HCT116 (cell line): ENCODE results near the gene SUGCT. TPM values are rescaled to one million over a fixed set of nuclear protein-coding genes. Genes with fewer than 3 reads are reported as not detected.

Source experiments
- ATAC-seq: fragments of 200-7000 bp; cut with Tn5 transposase; 2 replicates; pipeline ENCODE4 v1.9.1; 2020; ENCODE audit warnings: mild to moderate bottlenecking, moderate library complexity
- BruUV-seq: library from RNA; stranded (reverse); fragments of 400-500 nt; replicated peaks from 2 replicates; lab custom pipeline; 2021; lab: Mats Ljungman, UMichigan
- CTCF ChIA-PET: fragments of 300-600 bp; sonication (Branson Sonifier 250); formaldehyde crosslinking; loops from one replicate; lab custom pipeline; 2021; ENCODE audit warnings: antibody characterized with exemption; lab: Charles Lee
- POLR2A ChIA-PET: fragments of 300-600, 350-600 bp; sonication (Branson Sonifier 250); formaldehyde crosslinking; loops from one replicate; lab custom pipeline; 2021; ENCODE audit warnings: antibody characterized with exemption; lab: Charles Lee
- RAD21 ChIA-PET, 2 experiments: fragments of 300-600 bp; sonication (Branson Sonifier 250); formaldehyde crosslinking; loops; one replicate each; lab custom pipeline; 2023; ENCODE audit warnings: low total read pairs in 2 of 2; ENCODE audit not compliant: uncharacterized antibody in 2 of 2, unreplicated experiment in 2 of 2, low non-redundant PET in 1 of 2; lab: Charles Lee
- DNase-seq: peaks from one replicate; pipeline ENCODE4 v3.0.0-alpha.2; 2010; ENCODE audit warnings: low read depth, low spot score
- H2AFZ ChIP-seq: fragments of 200-600 bp; shearing (Covaris generic), sonication (generic); 2 replicates; pipeline ENCODE4 v1.6.1; 2017; ENCODE audit warnings: low read depth, mixed run types, mixed read lengths, antibody characterized with exemption, low read length; ENCODE audit not compliant: poor library complexity, severe bottlenecking
- H3K27ac ChIP-seq: 2 replicates; pipeline ENCODE4 v1.5.1; 2012; ENCODE audit warnings: low read depth, low read length
- H3K27me3 ChIP-seq: fragments of 200-600 bp; sonication (generic); 2 replicates; pipeline ENCODE4 v1.6.1; 2016; ENCODE audit warnings: mixed run types, low read length, mixed read lengths; ENCODE audit not compliant: insufficient read depth
- H3K36me3 ChIP-seq, 2 experiments: fragments of 200-500 bp in 1 of 2; fragments of 200-600 bp in 1 of 2; sonication (Bioruptor generic) in 1 of 2; sonication (generic) in 1 of 2; 2 replicates each; pipeline versions ENCODE4 v1.5.1 to v1.6.1; 2014 to 2016; ENCODE audit warnings: low read length in 2 of 2, inconsistent platforms in 1 of 2, mixed read lengths in 1 of 2, mixed run types in 1 of 2; ENCODE audit not compliant: insufficient read depth in 2 of 2, control insufficient read depth in 1 of 2
- H3K4me1 ChIP-seq, 2 experiments: fragments of 200-600 bp in 1 of 2; sonication (generic) in 1 of 2; 2 replicates each; pipeline versions ENCODE4 v1.5.1 to v1.6.1; 2012 to 2017; ENCODE audit warnings: low read length in 2 of 2, inconsistent platforms in 1 of 2, mild to moderate bottlenecking in 1 of 2, mixed read lengths in 1 of 2, mixed run types in 1 of 2, moderate library complexity in 1 of 2; ENCODE audit not compliant: insufficient read depth in 2 of 2, control insufficient read depth in 1 of 2
- H3K4me2 ChIP-seq: fragments of 200-600 bp; sonication (generic); 2 replicates; pipeline ENCODE4 v1.6.1; 2017; ENCODE audit warnings: mixed run types, low read length, mixed read lengths
- H3K4me3 ChIP-seq, 2 experiments: fragments of 200-600 bp in 1 of 2; sonication (generic) in 1 of 2; replicated peaks in 1 of 2; 2 replicates each; pipeline ENCODE4 v1.5.1; 2011 to 2016; ENCODE audit warnings: low read length in 2 of 2, control low read depth in 1 of 2, low read depth in 1 of 2, mild to moderate bottlenecking in 1 of 2, mixed read lengths in 1 of 2, mixed run types in 1 of 2
- H3K79me2 ChIP-seq: fragments of 200-600 bp; sonication (generic); 2 replicates; pipeline ENCODE4 v1.6.1; 2017; ENCODE audit warnings: mild to moderate bottlenecking, mixed run types, low read length, moderate library complexity, mixed read lengths; ENCODE audit not compliant: insufficient read depth
- H3K9ac ChIP-seq: fragments of 200-600 bp; sonication (generic); 2 replicates; pipeline ENCODE4 v1.6.1; 2016; ENCODE audit warnings: low read length, mixed read lengths
- H3K9me2 ChIP-seq: fragments of 200-600 bp; sonication (generic), shearing (Covaris generic); 2 replicates; pipeline ENCODE4 v1.6.1; 2017; ENCODE audit warnings: mixed run types, mild to moderate bottlenecking, moderate library complexity; ENCODE audit not compliant: insufficient read depth
- H3K9me3 ChIP-seq, 2 experiments: fragments of 200-500 bp in 1 of 2; fragments of 200-600 bp in 1 of 2; sonication (Bioruptor generic) in 1 of 2; sonication (generic) in 1 of 2; 2 replicates each; pipeline ENCODE4 v1.6.1; 2014 to 2017; ENCODE audit warnings: low read length in 2 of 2, mixed read lengths in 2 of 2, inconsistent platforms in 1 of 2, low read depth in 1 of 2, mild to moderate bottlenecking in 1 of 2, mixed run types in 1 of 2, moderate library complexity in 1 of 2; ENCODE audit not compliant: control insufficient read depth in 1 of 2, insufficient read depth in 1 of 2
- H4K20me1 ChIP-seq: fragments of 200-600 bp; sonication (generic), shearing (Covaris generic); 2 replicates; pipeline ENCODE4 v1.6.1; 2017; ENCODE audit warnings: mixed run types, mild to moderate bottlenecking, moderate library complexity; ENCODE audit not compliant: insufficient read depth
- CBX3 ChIP-seq: IDR thresholded peaks from 2 replicates; pipeline ENCODE4 v1.6.1; 2012; ENCODE audit warnings: low read depth
- ELF1 ChIP-seq: IDR thresholded peaks from 2 replicates; pipeline ENCODE4 v1.6.1; 2012; ENCODE audit warnings: low read depth, borderline replicate concordance
- EZH2 ChIP-seq: fragments of 200-600 bp; sonication (generic); IDR thresholded peaks from 2 replicates; pipeline ENCODE4 v1.6.1; 2017; ENCODE audit warnings: antibody characterized with exemption, mixed run types
- EZH2phosphoT487 ChIP-seq: fragments of 200-600 bp; IDR thresholded peaks from 2 replicates; pipeline ENCODE4 v1.6.1; 2018; ENCODE audit warnings: antibody characterized with exemption, borderline replicate concordance
- FOSL1 ChIP-seq: IDR thresholded peaks from 2 replicates; pipeline ENCODE4 v1.6.1; 2012; ENCODE audit warnings: low read depth
- JUND ChIP-seq: IDR thresholded peaks from 2 replicates; pipeline ENCODE4 v1.6.1; 2012
- POLR2AphosphoS5 ChIP-seq: IDR thresholded peaks from 2 replicates; pipeline ENCODE4 v1.6.1; 2011; ENCODE audit warnings: mild to moderate bottlenecking, low read depth, low read length, moderate library complexity
- RAD21 ChIP-seq: IDR thresholded peaks from 2 replicates; pipeline ENCODE4 v1.6.1; 2012; ENCODE audit warnings: low read depth, mild to moderate bottlenecking
- SIN3A ChIP-seq: IDR thresholded peaks from 2 replicates; pipeline ENCODE4 v1.6.1; 2012; ENCODE audit warnings: low read depth
- SP1 ChIP-seq: IDR thresholded peaks from 2 replicates; pipeline ENCODE4 v1.6.1; 2012; ENCODE audit warnings: low read depth
- SRF ChIP-seq: IDR thresholded peaks from 2 replicates; pipeline ENCODE4 v1.6.1; 2012; ENCODE audit warnings: low read depth
- TCF7L2 ChIP-seq: IDR thresholded peaks from 2 replicates; pipeline ENCODE4 v1.7.0; 2011; ENCODE audit warnings: borderline replicate concordance, inconsistent platforms; ENCODE audit not compliant: insufficient read depth, insufficient read length; ENCODE audit errors: extremely low read depth
- YY1 ChIP-seq: IDR thresholded peaks from 2 replicates; pipeline ENCODE4 v1.6.1; 2011; ENCODE audit warnings: low read length, low read depth, moderate library complexity, mild to moderate bottlenecking; ENCODE audit not compliant: insufficient replicate concordance; ENCODE audit errors: extremely low read depth
- intact Hi-C: fragments of 100-400 bp; cut with micrococcal nuclease; formaldehyde crosslinking; loops from 2 replicates; pipeline ENCODE4 v1.10.0; 2022
- total RNA-seq: library from RNA; stranded (reverse); gene quantifications from one replicate; pipeline ENCODE4 v1.2.1, GENCODE V29; 2021; ENCODE audit not compliant: unreplicated experiment
- TF ChIP-seq, protein P1 (sequence below): IDR thresholded peaks from 2 replicates; pipeline ENCODE4 v1.6.1; 2012
- TF ChIP-seq, protein P2 (sequence below), 3 experiments: fragments of 200-600 bp in 1 of 3; sonication (generic) in 1 of 3; IDR thresholded peaks in 2 of 3; conservative IDR thresholded peaks in 1 of 3; 2 replicates each; pipeline ENCODE4 v1.5.1; 2012 to 2017; ENCODE audit warnings: low read depth in 2 of 3, low read length in 2 of 3, antibody characterized with exemption in 1 of 3, borderline replicate concordance in 1 of 3, control low read depth in 1 of 3, mild to moderate bottlenecking in 1 of 3, mixed read lengths in 1 of 3, mixed run types in 1 of 3, moderate library complexity in 1 of 3; ENCODE audit not compliant: insufficient read depth in 1 of 3
- TF ChIP-seq, protein P3 (sequence below): IDR thresholded peaks from 2 replicates; pipeline ENCODE4 v1.6.1; 2012

Gene SUGCT
- total RNA-seq, 1 experiment from 2014 or later = 4.4 TPM

DNA sequence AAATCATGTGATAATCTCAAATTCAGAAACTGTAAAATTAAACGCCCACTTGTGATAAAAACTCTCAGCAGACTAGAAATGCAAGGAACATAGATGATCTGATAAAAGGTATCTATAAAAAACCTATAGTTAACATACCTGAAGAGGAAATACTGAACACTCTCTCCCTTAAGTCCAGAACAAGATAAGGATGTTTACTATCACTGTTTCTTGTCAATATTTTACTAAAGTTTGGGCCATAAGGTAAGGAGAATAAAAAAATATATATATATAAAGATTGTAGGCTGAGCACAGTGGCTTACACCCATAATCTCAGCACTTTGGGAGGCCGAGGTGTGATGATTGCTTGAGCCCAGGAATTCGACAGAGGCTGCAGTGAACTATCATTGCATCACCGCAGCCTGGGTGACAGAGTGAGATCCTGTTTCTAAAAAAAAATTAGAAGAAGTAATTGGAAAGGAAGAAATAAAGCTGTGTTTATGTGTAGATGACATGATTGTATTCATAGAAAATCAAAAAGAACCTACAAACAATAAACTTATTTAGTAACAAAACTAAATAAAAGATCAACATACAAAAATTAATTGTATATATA, 28.8 kb upstream of the SUGCT start:
- Histone ChIP-seq H3K79me2 (no peaks in the 10 kb centered on the region), H3K9ac (no peak overlapping the region), H2AFZ (no peak overlapping the region), H4K20me1 (no peaks in the 10 kb centered on the region), H3K27ac (no peak overlapping the region), H3K4me3 (no peak overlapping the region), H3K4me1 (no peaks in the 10 kb centered on the region), H3K4me2 (no peak overlapping the region), H3K36me3 (no peaks in the 10 kb centered on the region), H3K9me3 (no peaks in the 10 kb centered on the region), H3K9me2 (no peaks in the 10 kb centered on the region), H3K27me3 (no peaks in the 10 kb centered on the region)
- DNase-seq = no peak
- POLR2A ChIA-PET = no interaction called here
- no peak for ATAC-seq
- intact Hi-C loops = no loop called here
- CTCF ChIA-PET = no interaction called here
- RAD21 ChIA-PET = no interaction called here
- TF ChIP-seq, protein P1, sequence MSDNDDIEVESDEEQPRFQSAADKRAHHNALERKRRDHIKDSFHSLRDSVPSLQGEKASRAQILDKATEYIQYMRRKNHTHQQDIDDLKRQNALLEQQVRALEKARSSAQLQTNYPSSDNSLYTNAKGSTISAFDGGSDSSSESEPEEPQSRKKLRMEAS = no peak
- TF ChIP-seq ELF1 (no peak), SRF (no peak), RAD21 (no peak), CBX3 (no peak), YY1 (no peak), JUND (no peak), TCF7L2 (no peak)
- no TSS peak for BruUV-seq

GRCh38 chr7:40115936-40116335, 18.9 kb upstream of the SUGCT start:
- Histone ChIP-seq H3K4me1 (peaks cover 17 to 32% of the 10 kb centered on the region in 2 experiments), H4K20me1 (no peaks in the 10 kb centered on the region), H3K27me3 (no peaks in the 10 kb centered on the region), H3K9me3 (no peaks in the 10 kb centered on the region), H3K27ac (no peak overlapping the region), H3K79me2 (no peaks in the 10 kb centered on the region; the same call in none of the 2 replicates), H3K9ac (no peak overlapping the region), H2AFZ (no peak overlapping the region), H3K4me2 (peak overlapping the region; percentile 69; the same call in 1 of the 2 replicates), H3K4me3 (no peak overlapping the region), H3K36me3 (no peaks in the 10 kb centered on the region), H3K9me2 (no peaks in the 10 kb centered on the region)
- intact Hi-C loops = no loop called here
- ChIA-PET RAD21 (no interaction called here), CTCF (no interaction called here), POLR2A (no interaction called here)
- no peak for DNase-seq
- TF ChIP-seq JUND = no peak
- TF ChIP-seq, protein P1 = no peak
- TF ChIP-seq POLR2AphosphoS5 = no peak
- no peak for TF ChIP-seq EZH2phosphoT487
- TF ChIP-seq SIN3A = no peak
- no peak for TF ChIP-seq SP1
- TF ChIP-seq YY1 = no peak
- no peak for TF ChIP-seq EZH2
- TF ChIP-seq TCF7L2 = no peak
- TF ChIP-seq, protein P2, sequence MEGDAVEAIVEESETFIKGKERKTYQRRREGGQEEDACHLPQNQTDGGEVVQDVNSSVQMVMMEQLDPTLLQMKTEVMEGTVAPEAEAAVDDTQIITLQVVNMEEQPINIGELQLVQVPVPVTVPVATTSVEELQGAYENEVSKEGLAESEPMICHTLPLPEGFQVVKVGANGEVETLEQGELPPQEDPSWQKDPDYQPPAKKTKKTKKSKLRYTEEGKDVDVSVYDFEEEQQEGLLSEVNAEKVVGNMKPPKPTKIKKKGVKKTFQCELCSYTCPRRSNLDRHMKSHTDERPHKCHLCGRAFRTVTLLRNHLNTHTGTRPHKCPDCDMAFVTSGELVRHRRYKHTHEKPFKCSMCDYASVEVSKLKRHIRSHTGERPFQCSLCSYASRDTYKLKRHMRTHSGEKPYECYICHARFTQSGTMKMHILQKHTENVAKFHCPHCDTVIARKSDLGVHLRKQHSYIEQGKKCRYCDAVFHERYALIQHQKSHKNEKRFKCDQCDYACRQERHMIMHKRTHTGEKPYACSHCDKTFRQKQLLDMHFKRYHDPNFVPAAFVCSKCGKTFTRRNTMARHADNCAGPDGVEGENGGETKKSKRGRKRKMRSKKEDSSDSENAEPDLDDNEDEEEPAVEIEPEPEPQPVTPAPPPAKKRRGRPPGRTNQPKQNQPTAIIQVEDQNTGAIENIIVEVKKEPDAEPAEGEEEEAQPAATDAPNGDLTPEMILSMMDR (IDR thresholded peaks at IDR 0.05 in 2 of 3, conservative IDR thresholded peaks at IDR 0.05 in 1 of 3; ENCODE audit: borderline replicate concordance in 1 of 3, insufficient read depth in 1 of 3, low read depth in 2 of 3, low read length in 2 of 3) = no peak
- no peak for TF ChIP-seq FOSL1
- TF ChIP-seq, protein P3, sequence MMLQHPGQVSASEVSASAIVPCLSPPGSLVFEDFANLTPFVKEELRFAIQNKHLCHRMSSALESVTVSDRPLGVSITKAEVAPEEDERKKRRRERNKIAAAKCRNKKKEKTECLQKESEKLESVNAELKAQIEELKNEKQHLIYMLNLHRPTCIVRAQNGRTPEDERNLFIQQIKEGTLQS = no peak
- TF ChIP-seq RAD21 = no peak
- BruUV-seq = no TSS peak
- ATAC-seq = no peak
